NCI-H2196 treated with DMSO at 0.1 percent for 48 hours (cell line): ENCODE data around the gene TBCA.

Source experiments
- DNase-seq: peaks from one replicate; lab custom pipeline; 2025; ENCODE audit not compliant: unreplicated experiment; lab: John Stamatoyannopoulos, UW

The TBCA gene

DNA sequence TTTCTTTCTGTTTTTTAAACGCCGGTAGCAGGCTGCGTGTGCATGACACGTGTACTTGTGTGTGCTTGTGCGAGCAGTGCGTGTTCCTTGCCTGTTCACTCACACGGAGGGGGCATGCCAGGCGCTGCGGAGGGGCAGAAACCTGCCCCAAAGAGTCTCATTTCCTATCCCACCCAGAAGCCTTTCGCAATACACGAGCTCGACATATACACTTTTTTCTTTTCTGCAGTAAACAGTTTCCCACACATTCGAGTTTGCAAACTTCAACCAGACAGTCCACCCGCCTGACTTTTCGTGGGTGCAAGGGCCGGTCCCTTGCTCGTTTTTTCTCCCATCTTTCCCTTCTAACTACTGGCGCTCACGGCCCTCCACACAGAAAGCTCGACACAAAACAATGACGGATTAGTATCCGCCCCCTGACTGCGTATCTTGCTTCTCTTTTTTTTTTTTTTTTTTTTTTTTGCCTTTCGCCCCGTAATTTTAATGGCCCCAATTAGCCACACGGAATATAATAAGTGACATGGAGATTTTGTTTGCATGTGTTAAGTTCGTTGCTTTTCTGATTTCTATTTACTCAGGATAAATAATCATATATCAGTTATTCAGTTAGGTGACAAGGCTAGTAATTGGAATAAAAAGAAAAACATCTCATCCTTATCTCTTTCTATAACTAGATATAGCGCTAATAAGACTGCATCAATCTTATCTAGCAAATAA lies 132.3 kb downstream of the TBCA start:
- no peak for DNase-seq

DNA sequence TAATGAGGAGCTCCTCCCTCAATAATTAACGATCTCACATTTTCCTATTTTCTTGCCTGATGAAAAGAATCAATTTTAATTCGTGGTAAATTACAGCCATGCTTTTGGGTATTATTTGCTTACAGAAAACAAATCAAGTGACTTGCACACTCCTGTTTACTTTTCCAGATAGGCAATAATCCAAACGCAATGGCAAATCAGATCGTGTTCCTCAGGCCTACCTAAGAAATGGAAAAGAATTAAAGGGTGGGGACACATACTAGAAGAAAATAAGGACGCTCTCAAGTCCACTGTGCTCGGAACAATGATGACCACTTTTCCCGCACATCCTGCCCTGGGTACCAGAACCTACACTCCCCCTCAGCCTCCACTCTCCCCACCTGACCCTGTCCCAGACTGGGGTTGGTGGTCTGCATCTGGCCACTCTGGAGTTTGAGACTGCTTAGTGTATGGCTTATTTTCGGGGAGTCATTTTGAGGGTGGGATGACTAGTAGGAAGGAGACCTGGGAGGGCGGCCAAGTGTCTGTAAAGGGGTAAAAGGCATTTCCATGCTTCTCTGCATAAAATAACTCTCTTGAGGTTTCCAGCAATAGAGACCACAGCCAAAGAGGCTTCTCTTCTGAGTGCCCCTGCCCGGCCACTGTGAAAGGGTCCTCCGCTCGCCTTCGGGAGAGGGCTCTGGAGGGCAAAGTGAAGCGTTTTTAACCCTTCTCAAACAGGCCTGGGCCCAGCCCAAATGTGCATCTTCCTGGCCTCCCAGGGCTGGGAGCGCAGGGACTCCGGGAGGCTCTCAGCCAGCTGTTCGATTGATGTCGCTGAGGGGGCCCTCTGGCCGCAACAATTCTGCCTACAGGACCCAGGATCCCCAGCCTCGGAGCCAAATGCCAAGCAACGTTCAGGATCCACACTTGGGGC lies 133.1 kb downstream of the TBCA start:
- DNase-seq = no peak

GRCh38 chr5:77641963-77642737 lies 134.0 kb downstream of the TBCA start:
- no peak for DNase-seq

- DNase-seq = no peak
Measured at GRCh38 chr5:77641397-77641943, 134.7 kb downstream of the TBCA start.
